Neural progenitor cell (in vitro differentiated cells): ENCODE measurements around the gene NEUROG3.

Experiments
- CTCF ChIP-seq: fragments of 200-600 bp; sonication (generic); IDR thresholded peaks from 2 replicates; pipeline ENCODE4 v1.5.1; 2017; ENCODE audit warnings: antibody characterized with exemption, mild to moderate bottlenecking
- EZH2phosphoT487 ChIP-seq: fragments of 200-600 bp; sonication (generic); IDR thresholded peaks from 2 replicates; pipeline ENCODE4 v1.6.1; 2017; ENCODE audit warnings: antibody characterized with exemption

- TF ChIP-seq CTCF: no peak
- no peak for TF ChIP-seq EZH2phosphoT487
Observed at GRCh38 chr10:69579464-69580060, 6.3 kb upstream of the NEUROG3 start.
